OCI-LY7 (cell line): Measurements from ENCODE around the gene DGKG. TPM values are rescaled to one million over a fixed set of nuclear protein-coding genes. Genes with fewer than 3 reads are reported as not detected.

Experiments
- Bru-seq: library from RNA; stranded (reverse); fragments of 400-500 nt; gene quantifications from one replicate; lab custom pipeline; 2021; lab: Mats Ljungman, UMichigan
- BruChase-seq, 2 experiments: library from RNA; stranded (reverse); fragments of 400-500 nt; gene quantifications; one replicate each; lab custom pipeline; 2021; lab: Mats Ljungman, UMichigan
- BruUV-seq: library from RNA; stranded (reverse); fragments of 400-500 nt; replicated peaks from 2 replicates; lab custom pipeline; 2021; lab: Mats Ljungman, UMichigan
- CTCF ChIA-PET: fragments of 300-600 bp; sonication (Branson Sonifier 250); formaldehyde crosslinking; loops from one replicate; lab custom pipeline; 2022; ENCODE audit warnings: antibody characterized with exemption; ENCODE audit not compliant: unreplicated experiment; lab: Charles Lee
- POLR2A ChIA-PET: fragments of 300-600 bp; sonication (Branson Sonifier 250); formaldehyde crosslinking; loops from one replicate; lab custom pipeline; 2022; ENCODE audit warnings: antibody characterized with exemption; lab: Charles Lee
- DNase-seq: peaks from one replicate; pipeline ENCODE4 v3.0.0-alpha.2; 2015; ENCODE audit warnings: low spot score
- H2AFZ ChIP-seq: fragments of 200-600 bp; sonication (generic), shearing (Covaris generic); 2 replicates; pipeline ENCODE4 v1.6.1; 2014; ENCODE audit warnings: mild to moderate bottlenecking, antibody characterized with exemption, low read length, moderate library complexity
- H3K27ac ChIP-seq: fragments of 200-600 bp; sonication (generic); 2 replicates; pipeline ENCODE4 v1.5.1; 2014; ENCODE audit warnings: mixed run types, low read depth, mild to moderate bottlenecking, moderate library complexity, low read length, inconsistent platforms; ENCODE audit not compliant: poor library complexity, severe bottlenecking
- H3K36me3 ChIP-seq: fragments of 200-600 bp; sonication (generic); 2 replicates; pipeline ENCODE4 v1.6.1; 2014; ENCODE audit warnings: mild to moderate bottlenecking, antibody characterized with exemption, low read length, moderate library complexity, mixed read lengths; ENCODE audit not compliant: insufficient read depth
- H3K4me1 ChIP-seq: fragments of 200-600 bp; sonication (generic); 2 replicates; pipeline ENCODE4 v1.5.1; 2014; ENCODE audit warnings: mild to moderate bottlenecking, low read length; ENCODE audit not compliant: insufficient read depth, poor library complexity, severe bottlenecking
- H3K4me2 ChIP-seq: fragments of 200-600 bp; sonication (generic); 2 replicates; pipeline ENCODE4 v1.6.1; 2014; ENCODE audit warnings: mild to moderate bottlenecking, low read length
- H3K4me3 ChIP-seq: fragments of 200-600 bp; sonication (generic); 2 replicates; pipeline ENCODE4 v1.5.1; 2014; ENCODE audit warnings: mild to moderate bottlenecking, low read depth, low read length; ENCODE audit not compliant: poor library complexity, severe bottlenecking
- H3K79me2 ChIP-seq: fragments of 200-600 bp; sonication (generic); 2 replicates; pipeline ENCODE4 v1.6.1; 2016; ENCODE audit warnings: low read depth, mild to moderate bottlenecking, low read length, moderate library complexity, mixed read lengths; ENCODE audit not compliant: insufficient read depth
- H3K9me2 ChIP-seq: fragments of 200-600 bp; sonication (generic); 2 replicates; pipeline ENCODE4 v1.6.1; 2016; ENCODE audit warnings: mild to moderate bottlenecking, low read length, mixed read lengths; ENCODE audit not compliant: insufficient read depth
- H3K9me3 ChIP-seq: fragments of 200-600 bp; sonication (generic); 2 replicates; pipeline ENCODE4 v1.6.1; 2014; ENCODE audit warnings: mild to moderate bottlenecking, mixed run types, low read length, mixed read lengths
- H4K20me1 ChIP-seq: fragments of 200-600 bp; sonication (generic); 2 replicates; pipeline ENCODE4 v1.6.1; 2014; ENCODE audit warnings: mild to moderate bottlenecking, antibody characterized with exemption, low read length, moderate library complexity, mixed read lengths; ENCODE audit not compliant: insufficient read depth
- EZH2phosphoT487 ChIP-seq: fragments of 200-600 bp; sonication (generic); IDR thresholded peaks from 2 replicates; pipeline ENCODE4 v1.6.1; 2018; ENCODE audit warnings: low read depth, borderline replicate concordance, mild to moderate bottlenecking, mixed run types, antibody characterized with exemption, low read length, moderate library complexity, mixed read lengths
- intact Hi-C: fragments of 100-400 bp; cut with micrococcal nuclease; formaldehyde crosslinking; loops from one replicate; pipeline ENCODE4 v1.10.0; 2022; ENCODE audit not compliant: unreplicated experiment
- long read RNA-seq: library from polyadenylated mRNA; stranded (forward); transcript quantifications from one replicate; pipeline ENCODE4 v2.0.0, GENCODE V29; 2022
- total RNA-seq, 2 experiments: library from RNA; depleted of rRNA in 1 of 2; stranded (reverse); fragments of >200 nt in 1 of 2; shearing (Covaris generic) in 1 of 2; gene quantifications; 2 replicates each; pipeline ENCODE4 v1.2.3, GENCODE V29; 2014 to 2022
- TF ChIP-seq, protein P1 (sequence below): fragments of 200-600 bp; sonication (generic); conservative IDR thresholded peaks from 2 replicates; pipeline ENCODE4 v1.5.1; 2014; ENCODE audit warnings: mild to moderate bottlenecking, antibody characterized with exemption, low read length, moderate library complexity, mixed read lengths

The DGKG gene
- total RNA-seq (2014; rRNA removed; shearing (Covaris generic)) (not detected in 2 replicates), total RNA-seq (2022) (0.06 TPM in 1 of 2 replicates, not detected in the other), Bru-seq, nascent RNA (percentile 6 among the genes with signal in this experiment), BruChase-seq, experiment 1, labeled RNA remaining after a 6-hour chase (percentile 3 among the genes with signal in this experiment), BruChase-seq, experiment 2, labeled RNA remaining after a 2-hour chase (percentile 5 among the genes with signal in this experiment)
- long read RNA-seq, result 0 reads

DNA sequence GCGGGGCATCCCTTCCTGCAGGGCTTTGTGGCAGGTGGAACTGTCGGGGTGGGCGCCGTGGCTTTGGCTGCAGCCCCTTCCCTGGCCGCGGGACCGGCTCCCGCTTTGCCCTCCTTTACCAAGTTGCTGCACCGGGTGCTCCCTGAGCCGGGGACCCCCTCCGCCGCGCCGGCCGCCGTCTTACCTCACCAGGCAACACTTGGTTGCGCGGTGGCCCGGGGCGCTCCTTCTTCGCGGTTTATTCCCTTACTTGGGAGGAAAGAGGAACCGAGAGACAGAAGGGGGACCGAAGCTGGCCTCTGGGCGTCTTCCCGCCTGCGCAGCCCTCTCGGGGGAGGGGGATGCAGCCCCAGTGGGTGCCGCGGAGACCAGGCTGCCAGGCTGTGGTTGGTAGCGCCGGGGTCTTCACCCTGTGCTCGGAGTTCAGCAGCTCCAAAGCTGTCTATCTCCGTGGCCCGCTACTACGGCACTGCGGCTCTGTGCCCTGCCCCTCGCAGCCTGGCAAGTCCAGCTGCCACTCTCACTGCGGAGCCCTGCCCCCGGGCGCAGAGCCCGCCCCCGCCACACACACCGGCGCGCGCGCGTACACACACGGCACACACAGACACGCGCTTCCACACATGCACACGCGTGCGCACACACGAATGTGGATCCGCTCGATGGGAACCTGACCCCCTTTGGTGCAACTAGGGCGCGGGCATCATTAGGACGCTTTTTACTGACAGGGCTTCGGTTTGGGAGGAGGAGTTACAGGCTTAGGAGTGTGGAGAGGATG, at the start of gene DGKG:
Gene DGKG (minus strand): TSS at position 473 of the 775 bp plus-strand sequence. CDS start 41,775 bp downstream, outside the sequence.
- POLR2A ChIA-PET, result interaction anchor here (0.6 kb wide), 1 partner anchor 1544 kb away, joined by 3 read pairs; no protein-coding TSS in a partner anchor

DNA sequence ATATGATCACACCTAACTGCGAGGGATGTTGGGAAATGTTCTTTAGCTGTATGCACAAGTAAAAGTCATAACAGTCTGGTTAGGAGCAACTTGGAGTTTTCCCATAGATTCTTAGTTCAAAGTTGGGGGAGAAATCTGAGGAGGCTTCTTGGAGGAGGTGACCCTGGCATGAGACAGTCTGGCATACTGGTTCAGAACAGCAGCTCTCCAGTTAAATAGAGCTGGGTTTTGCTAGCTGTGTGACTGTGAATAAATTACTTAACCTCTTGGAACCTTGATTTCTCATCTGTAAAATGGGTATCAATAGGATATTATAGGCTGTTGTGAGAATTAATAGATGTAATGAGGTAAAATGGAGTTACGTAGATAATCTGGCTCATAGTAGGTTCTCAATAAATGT, 49.1 kb upstream of the DGKG start:
- Histone ChIP-seq H3K27ac (no peak overlapping the region), H3K9me2 (no peaks in the 10 kb centered on the region), H4K20me1 (no peaks in the 10 kb centered on the region), H3K9me3 (no peaks in the 10 kb centered on the region), H3K36me3 (no peaks in the 10 kb centered on the region), H3K4me3 (no peak overlapping the region), H3K4me1 (no peaks in the 10 kb centered on the region), H3K4me2 (no peak overlapping the region), H3K79me2 (no peaks in the 10 kb centered on the region), H2AFZ (no peak overlapping the region)
- BruUV-seq, result no TSS peak
- intact Hi-C loops, result no loop called here
- no peak for TF ChIP-seq EZH2phosphoT487
- TF ChIP-seq, protein P1, sequence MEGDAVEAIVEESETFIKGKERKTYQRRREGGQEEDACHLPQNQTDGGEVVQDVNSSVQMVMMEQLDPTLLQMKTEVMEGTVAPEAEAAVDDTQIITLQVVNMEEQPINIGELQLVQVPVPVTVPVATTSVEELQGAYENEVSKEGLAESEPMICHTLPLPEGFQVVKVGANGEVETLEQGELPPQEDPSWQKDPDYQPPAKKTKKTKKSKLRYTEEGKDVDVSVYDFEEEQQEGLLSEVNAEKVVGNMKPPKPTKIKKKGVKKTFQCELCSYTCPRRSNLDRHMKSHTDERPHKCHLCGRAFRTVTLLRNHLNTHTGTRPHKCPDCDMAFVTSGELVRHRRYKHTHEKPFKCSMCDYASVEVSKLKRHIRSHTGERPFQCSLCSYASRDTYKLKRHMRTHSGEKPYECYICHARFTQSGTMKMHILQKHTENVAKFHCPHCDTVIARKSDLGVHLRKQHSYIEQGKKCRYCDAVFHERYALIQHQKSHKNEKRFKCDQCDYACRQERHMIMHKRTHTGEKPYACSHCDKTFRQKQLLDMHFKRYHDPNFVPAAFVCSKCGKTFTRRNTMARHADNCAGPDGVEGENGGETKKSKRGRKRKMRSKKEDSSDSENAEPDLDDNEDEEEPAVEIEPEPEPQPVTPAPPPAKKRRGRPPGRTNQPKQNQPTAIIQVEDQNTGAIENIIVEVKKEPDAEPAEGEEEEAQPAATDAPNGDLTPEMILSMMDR, result no peak
- CTCF ChIA-PET, result no interaction called here
- POLR2A ChIA-PET, result no interaction called here
- no peak for DNase-seq

More for the DNA sequence above, at the start of gene DGKG:
- Histone ChIP-seq H3K9me2 (no peaks in the 10 kb centered on the region), H3K4me3 (no peak within 1 kb of the TSS), H3K27ac (no peak within 1 kb of the TSS), H3K36me3 (no peaks in the 10 kb centered on the region), H3K9me3 (no peaks in the 10 kb centered on the region), H2AFZ (no peak within 1 kb of the TSS), H4K20me1 (no peaks in the 10 kb centered on the region), H3K4me2 (no peak within 1 kb of the TSS), H3K4me1 (no peaks in the 10 kb centered on the region), H3K79me2 (no peaks in the 10 kb centered on the region)
- CTCF ChIA-PET, result interaction anchor here (0.5 kb wide), 1 partner anchor 419 kb away, joined by 3 read pairs; no protein-coding TSS in a partner anchor
- TF ChIP-seq, protein P1, result no peak
- no peak for TF ChIP-seq EZH2phosphoT487
- intact Hi-C loops, result no loop called here
- BruUV-seq, result no TSS peak
- DNase-seq, result peak; percentile 1
